C4-2B (cell line): ENCODE results near the gene ABCG5.

ENCODE experiments used
- ZFX ChIP-seq: fragments of 450-650 bp; IDR thresholded peaks from 2 replicates; pipeline ENCODE4 v1.6.1; 2017
- TF ChIP-seq, protein P1 (sequence below): fragments of 450-650 bp; conservative IDR thresholded peaks from 2 replicates; pipeline ENCODE4 v1.5.1; 2017; ENCODE audit warnings: mild to moderate bottlenecking

DNA sequence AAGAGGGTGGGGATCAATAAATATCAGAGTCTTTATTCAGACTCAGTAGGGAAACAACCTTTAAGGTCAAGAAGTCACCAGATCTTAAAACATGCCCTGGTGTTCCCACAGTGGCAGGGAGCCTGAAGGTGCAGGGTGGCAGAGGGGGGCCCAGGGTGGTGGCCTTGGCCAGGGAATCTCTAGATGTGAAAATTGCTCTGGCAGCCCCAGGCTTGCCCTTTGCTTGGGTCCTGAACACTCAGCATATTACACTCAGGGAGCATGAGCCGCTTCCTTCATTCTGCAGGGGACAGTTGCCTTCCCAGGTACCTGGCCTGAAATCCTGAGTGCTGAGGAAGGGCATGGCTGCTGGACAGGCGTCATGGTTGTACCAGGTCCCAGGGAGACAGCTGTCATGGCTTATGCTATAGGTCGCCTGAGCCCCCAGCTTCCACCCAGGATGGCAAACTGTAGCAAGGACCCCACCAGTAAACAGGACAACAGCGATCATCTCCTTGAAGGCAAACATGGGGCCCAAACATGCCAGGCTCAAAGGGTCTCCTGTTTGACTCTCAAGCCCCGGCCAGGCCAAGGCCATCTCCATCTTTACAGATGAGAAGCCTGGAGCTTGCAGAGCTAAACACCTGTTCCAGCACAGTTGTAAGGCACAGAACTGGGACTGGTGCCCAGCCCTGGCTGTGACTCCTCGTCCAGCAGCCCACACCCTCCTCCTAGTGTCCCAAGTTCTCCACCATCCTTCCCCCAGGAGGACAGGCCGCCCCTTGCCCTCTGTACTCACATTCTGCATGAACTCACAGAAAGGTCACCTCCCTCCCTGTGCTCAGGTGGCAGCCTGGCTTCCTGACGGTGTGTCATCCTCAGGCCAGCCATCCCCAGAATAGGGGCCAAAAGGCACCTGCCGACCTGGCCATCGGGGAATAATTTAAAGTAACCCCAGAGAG is 14.8 kb upstream of the ABCG5 start:
- TF ChIP-seq, protein P1, sequence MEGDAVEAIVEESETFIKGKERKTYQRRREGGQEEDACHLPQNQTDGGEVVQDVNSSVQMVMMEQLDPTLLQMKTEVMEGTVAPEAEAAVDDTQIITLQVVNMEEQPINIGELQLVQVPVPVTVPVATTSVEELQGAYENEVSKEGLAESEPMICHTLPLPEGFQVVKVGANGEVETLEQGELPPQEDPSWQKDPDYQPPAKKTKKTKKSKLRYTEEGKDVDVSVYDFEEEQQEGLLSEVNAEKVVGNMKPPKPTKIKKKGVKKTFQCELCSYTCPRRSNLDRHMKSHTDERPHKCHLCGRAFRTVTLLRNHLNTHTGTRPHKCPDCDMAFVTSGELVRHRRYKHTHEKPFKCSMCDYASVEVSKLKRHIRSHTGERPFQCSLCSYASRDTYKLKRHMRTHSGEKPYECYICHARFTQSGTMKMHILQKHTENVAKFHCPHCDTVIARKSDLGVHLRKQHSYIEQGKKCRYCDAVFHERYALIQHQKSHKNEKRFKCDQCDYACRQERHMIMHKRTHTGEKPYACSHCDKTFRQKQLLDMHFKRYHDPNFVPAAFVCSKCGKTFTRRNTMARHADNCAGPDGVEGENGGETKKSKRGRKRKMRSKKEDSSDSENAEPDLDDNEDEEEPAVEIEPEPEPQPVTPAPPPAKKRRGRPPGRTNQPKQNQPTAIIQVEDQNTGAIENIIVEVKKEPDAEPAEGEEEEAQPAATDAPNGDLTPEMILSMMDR, result no peak
- TF ChIP-seq ZFX, result no peak
